Stimulated activated CD4-positive, alpha-beta T cell treated with anti-CD3 and anti-CD28 coated beads, Interleukin-12 subunit alpha, Interleukin-12 subunit beta, amount 100 ng/mL, for 4 hours (primary cell): Measurements from ENCODE around the gene ADCY4.
"Not testable (repeated sequence)": the region's sequence is repeated elsewhere in the genome, so short reads cannot be mapped to it uniquely, and the experiment has no call there.

Experiments
- DNase-seq: peaks from one replicate; pipeline ENCODE4 v3.0.0-alpha.2; 2020

Gene ADCY4

GRCh38 chr14:24334431-24335291 lies at the start of gene ADCY4:
Gene ADCY4, minus strand, starts transcription at chr14:24335071. Its CDS starts 419 bp downstream, at chr14:24334652.
- no peak for DNase-seq

- DNase-seq, result no peak
Measured at GRCh38 chr14:24384169-24384568, 49.3 kb upstream of the ADCY4 start.

- DNase-seq, result no peak
Measured at GRCh38 chr14:24382064-24382371, 47.1 kb upstream of the ADCY4 start.

- no peak for DNase-seq
Measured at GRCh38 chr14:24381363-24382063, 46.6 kb upstream of the ADCY4 start.

- DNase-seq, result no peak
Measured at GRCh38 chr14:24379907-24380730, 45.2 kb upstream of the ADCY4 start.

- DNase-seq, result no peak
Measured at GRCh38 chr14:24378981-24379906, 44.4 kb upstream of the ADCY4 start.

GRCh38 chr14:24378327-24378726 lies 43.5 kb upstream of the ADCY4 start:
- DNase-seq, result no peak

- no peak for DNase-seq
Measured at GRCh38 chr14:24377657-24378056, 42.8 kb upstream of the ADCY4 start.

GRCh38 chr14:24377126-24377525 lies 42.3 kb upstream of the ADCY4 start:
- DNase-seq, result no peak

GRCh38 chr14:24376448-24377070 lies 41.7 kb upstream of the ADCY4 start:
- DNase-seq, result no peak

GRCh38 chr14:24372701-24373416 lies 38.0 kb upstream of the ADCY4 start:
- DNase-seq, result no peak

- not testable (repeated sequence) for DNase-seq
Measured at GRCh38 chr14:24371605-24372004, 36.7 kb upstream of the ADCY4 start.

- no peak for DNase-seq
Measured at GRCh38 chr14:24370748-24371147, 35.9 kb upstream of the ADCY4 start.

- no peak for DNase-seq
Measured at GRCh38 chr14:24369907-24370687, 35.2 kb upstream of the ADCY4 start.

- DNase-seq, result no peak
Measured at GRCh38 chr14:24369463-24369862, 34.6 kb upstream of the ADCY4 start.

GRCh38 chr14:24368562-24369252 lies 33.8 kb upstream of the ADCY4 start:
- no peak for DNase-seq

- no peak for DNase-seq
Measured at GRCh38 chr14:24368212-24368561, 33.3 kb upstream of the ADCY4 start.

- no peak for DNase-seq
Measured at GRCh38 chr14:24367514-24368211, 32.8 kb upstream of the ADCY4 start, which contains the start of gene NFATC4. Gene NFATC4, plus strand, starts transcription at chr14:24368184. Its CDS starts 157 bp downstream, at chr14:24368341.
